Fibroblast of skin of back (primary cell): ENCODE results near the gene NCOR2.
"Not testable (repeated sequence)": the region's sequence is repeated elsewhere in the genome, so short reads cannot be mapped to it uniquely, and the experiment has no call there.

ENCODE experiments used
- DNase-seq: peaks from one replicate; pipeline ENCODE4 v3.0.0-alpha.2; 2013

The NCOR2 gene

GRCh38 chr12:124599074-124599999, 31.9 kb upstream of the NCOR2 start:
- DNase-seq = peak; percentile 45

GRCh38 chr12:124597041-124597440, 29.6 kb upstream of the NCOR2 start:
- DNase-seq = no peak

GRCh38 chr12:124595444-124595843, 28.0 kb upstream of the NCOR2 start:
- DNase-seq = no peak

GRCh38 chr12:124594851-124595250, 27.4 kb upstream of the NCOR2 start:
- DNase-seq = no peak

GRCh38 chr12:124593851-124594401, 26.5 kb upstream of the NCOR2 start:
- no peak for DNase-seq

- DNase-seq = no peak
These were observed 25.8 kb upstream of the NCOR2 start for GRCh38 chr12:124593176-124593575.

GRCh38 chr12:124592481-124593160, 25.2 kb upstream of the NCOR2 start:
- DNase-seq = no peak

- peak; percentile 78 for DNase-seq
These were observed 24.6 kb upstream of the NCOR2 start for GRCh38 chr12:124592050-124592449.

- DNase-seq = no peak
These were observed 23.0 kb upstream of the NCOR2 start for GRCh38 chr12:124590447-124590846.

- peak; percentile 85 for DNase-seq
These were observed 21.4 kb upstream of the NCOR2 start for GRCh38 chr12:124588751-124589267.

- DNase-seq = no peak
These were observed 20.7 kb upstream of the NCOR2 start for GRCh38 chr12:124588018-124588634.

GRCh38 chr12:124586756-124587155, 19.3 kb upstream of the NCOR2 start:
- no peak for DNase-seq

- not testable (repeated sequence) for DNase-seq
These were observed 17.1 kb upstream of the NCOR2 start for GRCh38 chr12:124584494-124584893.

GRCh38 chr12:124583854-124584253, 16.4 kb upstream of the NCOR2 start:
- DNase-seq = no peak

- DNase-seq = no peak
These were observed 14.7 kb upstream of the NCOR2 start for GRCh38 chr12:124582108-124582424.

GRCh38 chr12:124581307-124582107, 14.1 kb upstream of the NCOR2 start:
- peak; percentile 40 for DNase-seq

- DNase-seq = no peak
These were observed 12.6 kb upstream of the NCOR2 start for GRCh38 chr12:124579921-124580517.

- no peak for DNase-seq
These were observed 11.4 kb upstream of the NCOR2 start for GRCh38 chr12:124578854-124579253.

GRCh38 chr12:124578445-124578844, 11.0 kb upstream of the NCOR2 start:
- no peak for DNase-seq

- DNase-seq = no peak
These were observed 10.6 kb upstream of the NCOR2 start for GRCh38 chr12:124577986-124578385.

- DNase-seq = no peak
These were observed 10.0 kb upstream of the NCOR2 start for GRCh38 chr12:124577374-124577773.
